Memory B cell (primary cell): ENCODE data around the gene EIF1AD.
A peak's percentile ranks its signal among the peaks of the same experiment; 100 is the strongest.
"Not testable (repeated sequence)": the region's sequence is repeated elsewhere in the genome, so short reads cannot be mapped to it uniquely, and the experiment has no call there.

Experiments used
- ATAC-seq: fragments of 150-1000 bp; cut with Tn5 transposase; 2 replicates; pipeline ENCODE4 v1.10.0; 2021; ENCODE audit warnings: low read depth, mild to moderate bottlenecking, moderate library complexity
- DNase-seq, 2 donors: peaks; one replicate each; pipeline ENCODE4 v3.0.0; 2022; ENCODE audit warnings: low spot score in 2 of 2
- H3K27ac Mint-ChIP-seq: one replicate; pipeline ENCODE4 v1.8.0; 2022; ENCODE audit warnings: mild to moderate bottlenecking, moderate library complexity, mixed read lengths
- H3K27me3 Mint-ChIP-seq: one replicate; pipeline ENCODE4 v1.8.0; 2022; ENCODE audit warnings: mixed read lengths
- H3K36me3 Mint-ChIP-seq: one replicate; pipeline ENCODE4 v1.8.0; 2022; ENCODE audit warnings: mild to moderate bottlenecking, mixed read lengths
- H3K4me1 Mint-ChIP-seq: one replicate; pipeline ENCODE4 v1.8.0; 2022; ENCODE audit warnings: mixed read lengths
- H3K4me3 Mint-ChIP-seq: one replicate; pipeline ENCODE4 v1.8.0; 2022; ENCODE audit warnings: mild to moderate bottlenecking, moderate library complexity, mixed read lengths
- H3K9me3 Mint-ChIP-seq: one replicate; pipeline ENCODE4 v1.8.0; 2022; ENCODE audit warnings: mixed read lengths

Gene EIF1AD

GRCh38 chr11:66014804-66015453 is 13.0 kb upstream of the EIF1AD start:
- H3K36me3 Mint-ChIP-seq, result no peaks in the 10 kb centered on the region
- ATAC-seq (no peak), DNase-seq (no peak)
- H3K27ac Mint-ChIP-seq, result no peak overlapping the region
- no peaks in the 10 kb centered on the region for H3K9me3 Mint-ChIP-seq
- peaks cover 3% of the 10 kb centered on the region for H3K27me3 Mint-ChIP-seq
- H3K4me3 Mint-ChIP-seq, result no peak overlapping the region
- peaks cover 5% of the 10 kb centered on the region for H3K4me1 Mint-ChIP-seq

- Mint-ChIP-seq H3K4me3 (no peak overlapping the region), H3K9me3 (no peaks in the 10 kb centered on the region), H3K27me3 (peaks cover 3% of the 10 kb centered on the region), H3K36me3 (no peaks in the 10 kb centered on the region), H3K27ac (no peak overlapping the region), H3K4me1 (peaks cover 5% of the 10 kb centered on the region)
- DNase-seq (no peak), ATAC-seq (no peak)
These were observed 11.8 kb upstream of the EIF1AD start for GRCh38 chr11:66013762-66014100.

- Mint-ChIP-seq H3K36me3 (no peaks in the 10 kb centered on the region), H3K27ac (no peak overlapping the region), H3K4me3 (no peak overlapping the region), H3K9me3 (no peaks in the 10 kb centered on the region), H3K27me3 (peaks cover 3% of the 10 kb centered on the region), H3K4me1 (peaks cover 5% of the 10 kb centered on the region)
- no peak for ATAC-seq
- no peak for DNase-seq
These were observed 11.2 kb upstream of the EIF1AD start for GRCh38 chr11:66012946-66013761.

- DNase-seq, result no peak
- H3K9me3 Mint-ChIP-seq, result no peaks in the 10 kb centered on the region
- H3K4me3 Mint-ChIP-seq, result no peak overlapping the region
- no peak overlapping the region for H3K27ac Mint-ChIP-seq
- peaks cover 3% of the 10 kb centered on the region for H3K4me1 Mint-ChIP-seq
- no peak for ATAC-seq
- H3K36me3 Mint-ChIP-seq, result no peaks in the 10 kb centered on the region
- peaks cover 3% of the 10 kb centered on the region for H3K27me3 Mint-ChIP-seq
These were observed 10.5 kb upstream of the EIF1AD start for GRCh38 chr11:66012371-66012945.

- Mint-ChIP-seq H3K9me3 (no peaks in the 10 kb centered on the region), H3K36me3 (no peaks in the 10 kb centered on the region), H3K27ac (no peak within 1 kb of the TSS), H3K4me3 (peak within 1 kb of the TSS; percentile 24), H3K4me1 (peaks cover 2% of the 10 kb centered on the region), H3K27me3 (peaks cover 3% of the 10 kb centered on the region)
- no peak for DNase-seq
- ATAC-seq, result no peak
These were observed 9.9 kb upstream of the EIF1AD start, which contains the start of gene CST6 for GRCh38 chr11:66011785-66012303. CST6 (plus strand) TSS chr11:66012008; CDS start chr11:66012045, 37 bp downstream.

GRCh38 chr11:66011239-66011784 is 9.4 kb upstream of the EIF1AD start:
- no peak overlapping the region for H3K4me3 Mint-ChIP-seq
- no peak for DNase-seq
- no peaks in the 10 kb centered on the region for H3K9me3 Mint-ChIP-seq
- H3K27ac Mint-ChIP-seq, result no peak overlapping the region
- H3K27me3 Mint-ChIP-seq, result peaks cover 3% of the 10 kb centered on the region
- H3K36me3 Mint-ChIP-seq, result no peaks in the 10 kb centered on the region
- ATAC-seq, result no peak
- peaks cover 2% of the 10 kb centered on the region for H3K4me1 Mint-ChIP-seq

GRCh38 chr11:66010036-66010435 is 8.1 kb upstream of the EIF1AD start:
- not testable (repeated sequence) for H3K9me3 Mint-ChIP-seq, H3K27me3 Mint-ChIP-seq, H3K36me3 Mint-ChIP-seq, H3K27ac Mint-ChIP-seq, H3K4me3 Mint-ChIP-seq, DNase-seq, H3K4me1 Mint-ChIP-seq, ATAC-seq

- no peaks in the 10 kb centered on the region for H3K9me3 Mint-ChIP-seq
- DNase-seq (no peak), ATAC-seq (no peak)
- H3K4me1 Mint-ChIP-seq, result peaks cover 5% of the 10 kb centered on the region
- H3K4me3 Mint-ChIP-seq, result no peak overlapping the region
- H3K27me3 Mint-ChIP-seq, result peaks cover 1% of the 10 kb centered on the region
- H3K36me3 Mint-ChIP-seq, result peaks cover 3% of the 10 kb centered on the region
- no peak overlapping the region for H3K27ac Mint-ChIP-seq
These were observed 6.6 kb upstream of the EIF1AD start for GRCh38 chr11:66008468-66009101.

- no peak overlapping the region for H3K4me3 Mint-ChIP-seq
- no peak overlapping the region for H3K27ac Mint-ChIP-seq
- H3K36me3 Mint-ChIP-seq, result peaks cover 3% of the 10 kb centered on the region
- DNase-seq (no peak), ATAC-seq (no peak)
- no peaks in the 10 kb centered on the region for H3K9me3 Mint-ChIP-seq
- H3K4me1 Mint-ChIP-seq, result peaks cover 10% of the 10 kb centered on the region
- H3K27me3 Mint-ChIP-seq, result peaks cover 1% of the 10 kb centered on the region
These were observed 6.1 kb upstream of the EIF1AD start for GRCh38 chr11:66008095-66008467.

- no peak overlapping the region for H3K4me3 Mint-ChIP-seq
- DNase-seq (no peak), ATAC-seq (no peak)
- H3K27ac Mint-ChIP-seq, result no peak overlapping the region
- no peaks in the 10 kb centered on the region for H3K9me3 Mint-ChIP-seq
- H3K27me3 Mint-ChIP-seq, result no peaks in the 10 kb centered on the region
- peaks cover 11% of the 10 kb centered on the region for H3K4me1 Mint-ChIP-seq
- H3K36me3 Mint-ChIP-seq, result peaks cover 3% of the 10 kb centered on the region
These were observed 5.3 kb upstream of the EIF1AD start for GRCh38 chr11:66007201-66007634.

GRCh38 chr11:66006891-66007176 is 4.9 kb upstream of the EIF1AD start:
- H3K9me3 Mint-ChIP-seq, result no peaks in the 10 kb centered on the region
- ATAC-seq (no peak), DNase-seq (no peak)
- H3K4me3 Mint-ChIP-seq, result no peak overlapping the region
- H3K36me3 Mint-ChIP-seq, result peaks cover 5% of the 10 kb centered on the region
- H3K27me3 Mint-ChIP-seq, result no peaks in the 10 kb centered on the region
- peaks cover 11% of the 10 kb centered on the region for H3K4me1 Mint-ChIP-seq
- H3K27ac Mint-ChIP-seq, result no peak overlapping the region

GRCh38 chr11:66006134-66006890 is 4.4 kb upstream of the EIF1AD start:
- ATAC-seq, result no peak
- H3K9me3 Mint-ChIP-seq, result no peaks in the 10 kb centered on the region
- H3K4me3 Mint-ChIP-seq, result no peak overlapping the region
- no peak for DNase-seq
- H3K36me3 Mint-ChIP-seq, result peaks cover 6% of the 10 kb centered on the region
- peaks cover 14% of the 10 kb centered on the region for H3K4me1 Mint-ChIP-seq
- H3K27ac Mint-ChIP-seq, result no peak overlapping the region
- H3K27me3 Mint-ChIP-seq, result no peaks in the 10 kb centered on the region

- Mint-ChIP-seq H3K36me3 (peaks cover 12% of the 10 kb centered on the region), H3K27me3 (no peaks in the 10 kb centered on the region), H3K4me3 (no peak overlapping the region), H3K27ac (no peak overlapping the region), H3K9me3 (no peaks in the 10 kb centered on the region), H3K4me1 (peaks cover 14% of the 10 kb centered on the region)
- ATAC-seq, result no peak
- no peak for DNase-seq
These were observed 2.2 kb upstream of the EIF1AD start for GRCh38 chr11:66004186-66004585.
